ENCODE measurements around the gene DUSP1. TPM values are rescaled to one million over a fixed set of nuclear protein-coding genes. Genes with fewer than 3 reads are reported as not detected.

Gene DUSP1
- total and polyA plus RNA-seq, 2 of the 4 experiments (the other 2 are of a cell fraction) = 304 to 467 TPM

GRCh38 chr5:172757394-172758010 lies 13.5 kb downstream of the DUSP1 start:
- H4K5ac ChIP-seq (ENCODE audit: low read depth, low read length) = 0 out of 2 replicates have a peak overlapping the region, but pooled peaks have one; percentile 36
- no TSS peak for BruUV-seq (replicated peaks)
- DNase-seq = no peak
- peaks cover 8% of the 10 kb centered on the region for H3K4me1 ChIP-seq (ENCODE audit: control insufficient read depth, insufficient read depth, low read length)
- H3K79me1 ChIP-seq (ENCODE audit: low read depth in 1 of 2, low read length in 2 of 2) = peaks cover 0 to 9% of the 10 kb centered on the region in 2 experiments; a peak in 2 of 4 replicates
- H3K56ac ChIP-seq (ENCODE audit: extremely low read depth, insufficient read depth, low read length) = no peak overlapping the region
- ATAC-seq (ENCODE audit: low read depth) = peak; percentile 31
- peaks cover 19% of the 10 kb centered on the region for H3K9me1 ChIP-seq (ENCODE audit: insufficient read depth, low read length)
- H3K14ac ChIP-seq (replicated peaks; ENCODE audit: low read depth, low read length) = peak overlapping the region; percentile 38; the same call in 1 of the 2 replicates
- peak overlapping the region; percentile 82 for H2AFZ ChIP-seq (replicated peaks; ENCODE audit: low read length, poor library complexity)
- H2AK5ac ChIP-seq (ENCODE audit: low read depth, low read length) = peak overlapping the region; percentile 51
- TF ChIP-seq RAD21 (IDR thresholded peaks at IDR 0.05; ENCODE audit: low read length) = no peak
- TF ChIP-seq POLR2A (IDR thresholded peaks at IDR 0.05; ENCODE audit: low read depth, low read length) = no peak
- ChIA-PET POLR2A (ENCODE audit: unreplicated experiment) (no interaction called here), CTCF (no interaction called here)
- no peak overlapping the region for H3K4me3 ChIP-seq (ENCODE audit: insufficient read depth, low read depth, low read length)
- peak overlapping the region; percentile 79 for H2BK120ac ChIP-seq (ENCODE audit: low read depth, low read length)
- peak overlapping the region; percentile 39; the same call in 1 of the 2 replicates for H3K23ac ChIP-seq (ENCODE audit: low read depth, low read length)
- H2BK20ac ChIP-seq (ENCODE audit: low read depth, low read length) = peak overlapping the region; percentile 22; the same call in 1 of the 2 replicates
- in situ Hi-C loops (cut with MboI; ENCODE audit: low sequenced_read_pairs) = no loop called here
- H3K4me2 ChIP-seq (ENCODE audit: low read depth, low read length) = peak overlapping the region; percentile 41
- H3K4ac ChIP-seq (ENCODE audit: low read depth, low read length) = peak overlapping the region; percentile 54
- H3K36me3 ChIP-seq (ENCODE audit: control insufficient read depth, insufficient read depth, low read length) = no peaks in the 10 kb centered on the region
- H4K8ac ChIP-seq (ENCODE audit: low read depth in 2 of 2, low read length in 2 of 2) = peak overlapping the region in 1 of 2 experiments; percentile 85; a peak in 2 of 4 replicates
- H3K27ac ChIP-seq (ENCODE audit: insufficient read depth, low read length) = peak overlapping the region; percentile 51
- H2BK15ac ChIP-seq (ENCODE audit: low read depth, low read length) = peak overlapping the region; percentile 16; the same call in 1 of the 3 replicates
- H3K9ac ChIP-seq (ENCODE audit: low read depth, low read length) = no peak overlapping the region
- peak overlapping the region; percentile 81 for H2BK5ac ChIP-seq (ENCODE audit: low read depth, low read length, poor library complexity, severe bottlenecking)
- peak overlapping the region; percentile 55 for H3K18ac ChIP-seq (ENCODE audit: low read depth, low read length)
- WGBS, 2 experiments (ENCODE audit: extremely low coverage in 2 of 2, insufficient read length in 1 of 2) = 77% methylated on average over 4 of the region's 9 CpGs; no CpG with 5 or more reads in 1 of the 2 experiments
- H4K20me1 ChIP-seq (ENCODE audit: insufficient read depth, low read length) = no peaks in the 10 kb centered on the region
- H4K91ac ChIP-seq (ENCODE audit: insufficient read depth, low read depth, low read length) = peak overlapping the region; percentile 9; the same call in 1 of the 2 replicates
- H2AK9ac ChIP-seq (replicated peaks; ENCODE audit: low read depth, low read length, poor library complexity) = peak overlapping the region; percentile 56
- intact Hi-C loops (cut with micrococcal nuclease) = no loop called here
- H3K27me3 ChIP-seq (ENCODE audit: control insufficient read depth, insufficient read depth, low read length) = no peaks in the 10 kb centered on the region
- peaks cover 5% of the 10 kb centered on the region for H3K9me3 ChIP-seq (ENCODE audit: control insufficient read depth, insufficient read depth, low read length)
- dilution Hi-C loops (cut with HindIII; ENCODE audit: low sequenced_read_pairs, unreplicated experiment) = no loop called here
